ENCODE measurements around the gene DDIAS.
"Not testable (repeated sequence)": the region's sequence is repeated elsewhere in the genome, so short reads cannot be mapped to it uniquely, and the experiment has no call there.

Gene DDIAS

GRCh38 chr11:82892611-82893169 is 8.8 kb upstream of the DDIAS start:
- DNase-seq, result no peak

GRCh38 chr11:82895437-82896091 is 6.0 kb upstream of the DDIAS start:
- no peak for DNase-seq

- no peak for DNase-seq
These were observed 5.4 kb upstream of the DDIAS start for GRCh38 chr11:82896183-82896582.

GRCh38 chr11:82898241-82898640 is 3.3 kb upstream of the DDIAS start:
- no peak for DNase-seq

- DNase-seq, result no peak
These were observed 2.2 kb upstream of the DDIAS start for GRCh38 chr11:82899186-82899820.

- no peak for DNase-seq
These were observed 1.6 kb upstream of the DDIAS start for GRCh38 chr11:82899957-82900276.

GRCh38 chr11:82900277-82901164 is 1.0 kb upstream of the DDIAS start, which contains the start of gene PRCP:
Gene PRCP, minus strand, starts transcription at chr11:82900430. Its CDS starts 28 bp downstream, at chr11:82900402.
- peak; percentile 79 for DNase-seq

- DNase-seq, result no peak
These were observed 468 bp downstream of the DDIAS start for GRCh38 chr11:82901922-82902485.

- DNase-seq, result no peak
These were observed 1.3 kb downstream of the DDIAS start for GRCh38 chr11:82902880-82903279.

- DNase-seq, result no peak
These were observed 2.5 kb downstream of the DDIAS start for GRCh38 chr11:82903843-82904586.

- no peak for DNase-seq
These were observed 4.7 kb downstream of the DDIAS start for GRCh38 chr11:82906236-82906635.

GRCh38 chr11:82906931-82907330 is 5.4 kb downstream of the DDIAS start:
- DNase-seq, result no peak

- no peak for DNase-seq
These were observed 5.8 kb downstream of the DDIAS start for GRCh38 chr11:82907371-82907770.

- DNase-seq, result no peak
These were observed 6.8 kb downstream of the DDIAS start for GRCh38 chr11:82908311-82908710.

- DNase-seq, result no peak
These were observed 7.6 kb downstream of the DDIAS start for GRCh38 chr11:82909015-82909640.

- not testable (repeated sequence) for DNase-seq
These were observed 18.2 kb downstream of the DDIAS start for GRCh38 chr11:82919786-82920185.

- not testable (repeated sequence) for DNase-seq
These were observed 18.7 kb downstream of the DDIAS start for GRCh38 chr11:82920227-82920626.

GRCh38 chr11:82922396-82923173 is 21.0 kb downstream of the DDIAS start:
- DNase-seq, result not testable (repeated sequence)

- DNase-seq, result no peak
These were observed 23.1 kb downstream of the DDIAS start for GRCh38 chr11:82924522-82925224.

- DNase-seq, result peak; percentile 14
These were observed 25.8 kb downstream of the DDIAS start for GRCh38 chr11:82927264-82927880.

Data from 8988T (cell line).